GM12872 (cell line): Measurements from ENCODE around the gene RABL3.

Source experiments
- CTCF ChIP-seq: IDR thresholded peaks from 3 replicates; pipeline ENCODE4 v1.5.1; 2011; ENCODE audit warnings: low read depth, mild to moderate bottlenecking, low read length, moderate library complexity; ENCODE audit not compliant: insufficient read depth

Gene RABL3

GRCh38 chr3:120772081-120772480 is 29.8 kb upstream of the RABL3 start:
- TF ChIP-seq CTCF = no peak

GRCh38 chr3:120770891-120771290 is 28.6 kb upstream of the RABL3 start:
- no peak for TF ChIP-seq CTCF

GRCh38 chr3:120769436-120769835 is 27.1 kb upstream of the RABL3 start:
- no peak for TF ChIP-seq CTCF

GRCh38 chr3:120767106-120767505 is 24.8 kb upstream of the RABL3 start:
- TF ChIP-seq CTCF = no peak

GRCh38 chr3:120766576-120766975 is 24.3 kb upstream of the RABL3 start:
- no peak for TF ChIP-seq CTCF

- TF ChIP-seq CTCF = no peak
Observed at GRCh38 chr3:120765830-120766493, 23.6 kb upstream of the RABL3 start.

- no peak for TF ChIP-seq CTCF
Observed at GRCh38 chr3:120764206-120764605, 21.9 kb upstream of the RABL3 start.
